Heart left ventricle (tissue), 16 donors: Measurements from ENCODE around the gene DUSP16. TPM values are rescaled to one million over a fixed set of nuclear protein-coding genes. Genes with fewer than 3 reads are reported as not detected.

ENCODE experiments used
- ATAC-seq, 4 donors: fragments of 200-7000 bp; cut with Tn5 transposase; one replicate each; pipeline ENCODE4 v1.9.1; 2020 to 2022; ENCODE audit warnings: moderate library complexity in 4 of 4, mild to moderate bottlenecking in 3 of 4, moderate number of reproducible peaks in 1 of 4
- DNase-seq, 5 donors: peaks; one replicate each; pipeline ENCODE4 v3.0.0-alpha.2; 2020
- H3K27ac ChIP-seq, 12 donors: fragments of 200-600 bp; sonication (generic) in 4 of 12; one replicate each; pipeline versions ENCODE4 v1.5.0 to v1.8.0; 2016 to 2022; ENCODE audit warnings: mild to moderate bottlenecking in 2 of 12
- H3K27me3 ChIP-seq, 9 donors: fragments of 200-600 bp; sonication (generic) in 2 of 9; one replicate each; pipeline versions ENCODE4 v1.5.1 to v1.8.0; 2016 to 2022; ENCODE audit warnings: mild to moderate bottlenecking in 3 of 9
- H3K36me3 ChIP-seq, 9 donors: fragments of 200-600 bp; sonication (generic) in 2 of 9; one replicate each; pipeline versions ENCODE4 v1.5.0 to v1.8.0; 2018 to 2022; ENCODE audit warnings: mild to moderate bottlenecking in 2 of 9
- H3K4me1 ChIP-seq, 12 donors: fragments of 200-600 bp; sonication (generic) in 4 of 12; one replicate each; pipeline versions ENCODE4 v1.5.0 to v1.8.0; 2016 to 2022; ENCODE audit warnings: mild to moderate bottlenecking in 3 of 12
- H3K4me3 ChIP-seq, 12 donors: fragments of 200-600 bp; sonication (generic) in 4 of 12; one replicate each; pipeline versions ENCODE4 v1.5.0 to v1.8.0; 2017 to 2022; ENCODE audit warnings: mild to moderate bottlenecking in 9 of 12, moderate library complexity in 4 of 12
- H3K9me3 ChIP-seq, 12 donors: fragments of 200-600 bp; sonication (generic) in 4 of 12; one replicate each; pipeline versions ENCODE4 v1.5.0 to v1.8.0; 2016 to 2022; ENCODE audit warnings: mild to moderate bottlenecking in 1 of 12
- POLR2A ChIP-seq, 2 donors: fragments of 450-650 bp; IDR thresholded peaks; one replicate each; pipeline ENCODE4 v1.6.1; 2017; ENCODE audit warnings: antibody characterized with exemption in 2 of 2, mild to moderate bottlenecking in 2 of 2, moderate library complexity in 2 of 2
- WGBS, 4 donors: extraction: QIAGEN DNeasy Blood & Tissue Kit in 2 of 4; methylation state at CpG; one replicate each; pipeline versions ENCODE4 v1.1.5 to v1.1.7; 2013 to 2018; 5-methylcytosine and 5-hydroxymethylcytosine counted together
- intact Hi-C, 10 donors: fragments of 100-400 bp; cut with DNase I; formaldehyde crosslinking; loops; one replicate each; pipeline versions ENCODE4 v1.11.1 to v1.14.2; 2022
- long read RNA-seq, 3 donors: library from polyadenylated mRNA; unstranded; transcript quantifications; one replicate each; pipeline ENCODE4 v2.0.0, GENCODE V29; 2020 to 2021
- polyA plus RNA-seq, 2 donors: library from polyadenylated mRNA; stranded (reverse); fragments of 200-250 nt; gene quantifications; one replicate each; pipeline ENCODE4 v1.2.3, GENCODE V29; 2013
- total RNA-seq, 9 donors: library from RNA; depleted of rRNA in 2 of 9; stranded (reverse); fragments of >200 nt in 2 of 9; fragmentation: NEBNext Ultra II Directional in 3 of 9; extraction: Animal tissue kit (Norgen Biotek cat#: 25700) in 3 of 9; gene quantifications; one replicate each; pipeline versions ENCODE4 v1.1.0 to v1.2.4, GENCODE V29; 2016 to 2023
- TF ChIP-seq, protein P1 (sequence below), 12 donors: fragments of 200-600 bp; sonication (generic) in 4 of 12; IDR thresholded peaks; one replicate each; pipeline versions ENCODE4 v1.5.0 to v1.8.0; 2018 to 2022; ENCODE audit warnings: antibody characterized with exemption in 12 of 12, mild to moderate bottlenecking in 5 of 12
- donor health status: ischemic (EF 13 %, LVEDD 7.1; RV severe dilation, severe dysfunction).
- donor health status: healthy with polysubstance abuse.
- donor health status: DM: no; HTN: yes; CAD: no.
- donor health status: DM: no; HTN: no; CAD: no.
- donor health status: ischemic (EF 25% LVEDD 6.9; RV normal size, moderate dysfunction).
- donor health status: ischemic (EF 25% LVEDD 5.7; RV mildly dilated, moderate dysfunction).
- donor health status: healthy.
- donor health status: DM: yes; HTN: yes; CAD: no.
- donor health status: ischemic (EF 35%, LVEDD 5.7; RV mildly dilated, moderate dysfunction).
- donor health status: nonischemic (EF 11% LVEDD 7.7; RV severe dilation, severe dysfunction).
- donor health status: DM: yes; HTN: yes; CAD: no.
- donor health status: PGD.
- donor health status: ischemic (EF 29% LVEDD 5.4; RV normal size, mild dysfunction).
- donor health status: nonischemic (EF 23%, LVEDD 6.1; RV moderate dilation, normal function).

The DUSP16 gene, protein sequence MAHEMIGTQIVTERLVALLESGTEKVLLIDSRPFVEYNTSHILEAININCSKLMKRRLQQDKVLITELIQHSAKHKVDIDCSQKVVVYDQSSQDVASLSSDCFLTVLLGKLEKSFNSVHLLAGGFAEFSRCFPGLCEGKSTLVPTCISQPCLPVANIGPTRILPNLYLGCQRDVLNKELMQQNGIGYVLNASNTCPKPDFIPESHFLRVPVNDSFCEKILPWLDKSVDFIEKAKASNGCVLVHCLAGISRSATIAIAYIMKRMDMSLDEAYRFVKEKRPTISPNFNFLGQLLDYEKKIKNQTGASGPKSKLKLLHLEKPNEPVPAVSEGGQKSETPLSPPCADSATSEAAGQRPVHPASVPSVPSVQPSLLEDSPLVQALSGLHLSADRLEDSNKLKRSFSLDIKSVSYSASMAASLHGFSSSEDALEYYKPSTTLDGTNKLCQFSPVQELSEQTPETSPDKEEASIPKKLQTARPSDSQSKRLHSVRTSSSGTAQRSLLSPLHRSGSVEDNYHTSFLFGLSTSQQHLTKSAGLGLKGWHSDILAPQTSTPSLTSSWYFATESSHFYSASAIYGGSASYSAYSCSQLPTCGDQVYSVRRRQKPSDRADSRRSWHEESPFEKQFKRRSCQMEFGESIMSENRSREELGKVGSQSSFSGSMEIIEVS
- 10 to 100 TPM in 8 of 9 donors, 1 to 10 TPM in 1; 9.7 to 24.7 (median 15.5) TPM for total RNA-seq
- polyA plus RNA-seq = 10 to 100 TPM in 1 of 2 donors, 1 to 10 TPM in 1; 2.5 to 10.4 TPM
- long read RNA-seq, donor 1, partial matches to known transcripts = 0 of 1 reads
- long read RNA-seq, donor 1, other reads (novel, unspliced or antisense) = 1 of 1 reads
- long read RNA-seq, donor 2, full-length matches to known transcripts = 3 of 9 reads
- long read RNA-seq, donor 2, partial matches to known transcripts = 5 of 9 reads
- long read RNA-seq, donor 2, other reads (novel, unspliced or antisense) = 1 of 9 reads
- long read RNA-seq, donor 3, partial matches to known transcripts = 0 of 5 reads
- long read RNA-seq, donor 3, other reads (novel, unspliced or antisense) = 5 of 5 reads

DNA sequence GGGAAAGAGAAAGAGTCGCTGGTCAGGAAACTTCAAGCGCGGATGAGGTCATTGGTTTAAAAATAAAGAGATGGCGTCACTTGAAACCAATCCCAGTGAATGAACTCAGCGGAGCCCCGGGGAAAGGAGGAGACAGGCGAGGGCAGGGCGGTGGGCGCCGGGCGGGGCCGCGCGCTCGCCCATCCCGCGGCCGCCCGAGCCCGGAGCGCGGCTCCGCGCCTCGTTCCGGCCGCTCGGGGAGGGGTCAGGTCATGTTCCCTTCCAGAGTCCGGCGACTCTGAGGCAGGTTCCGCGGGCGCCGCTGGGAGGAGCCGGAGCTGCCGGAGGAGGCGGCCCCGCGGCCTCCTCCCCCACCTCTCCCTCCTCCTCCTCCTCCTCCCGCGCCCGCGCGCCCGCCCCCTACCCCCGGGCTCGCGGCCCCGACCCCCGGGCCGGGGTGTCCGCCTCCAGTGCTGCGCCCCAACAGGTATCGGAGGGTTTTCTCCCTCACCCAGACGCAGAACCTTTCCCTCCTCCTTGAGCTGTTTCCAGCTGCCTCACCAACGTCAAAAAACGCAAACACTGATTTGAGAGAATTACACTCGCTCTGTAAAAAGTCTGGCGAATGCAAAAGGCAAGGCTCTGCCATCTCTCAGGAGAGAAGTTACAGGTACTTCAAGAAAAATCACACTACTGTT, at the start of gene DUSP16:
Gene DUSP16 (minus strand): TSS at position 279 of the 677 bp plus-strand sequence. CDS start 41,765 bp downstream, outside the sequence.
- DNase-seq (peak; percentile 93 to 96 (median 95)), ATAC-seq (peak; percentile 92 to 98 (median 96))
- Histone ChIP-seq H3K36me3 (peaks cover 0 to 3% (median 0%) of the 10 kb centered on the region in 9 donors), H3K9me3 (peaks cover 0 to 8% (median 0%) of the 10 kb centered on the region in 12 donors), H3K4me1 (peaks cover 0 to 35% (median 31%) of the 10 kb centered on the region in 12 donors), H3K27ac (peak within 1 kb of the TSS; percentile 97 to 100 (median 99)), H3K27me3 (no peaks in the 10 kb centered on the region), H3K4me3 (peak within 1 kb of the TSS; percentile 50 to 95 (median 75))
- TF ChIP-seq, protein P1, sequence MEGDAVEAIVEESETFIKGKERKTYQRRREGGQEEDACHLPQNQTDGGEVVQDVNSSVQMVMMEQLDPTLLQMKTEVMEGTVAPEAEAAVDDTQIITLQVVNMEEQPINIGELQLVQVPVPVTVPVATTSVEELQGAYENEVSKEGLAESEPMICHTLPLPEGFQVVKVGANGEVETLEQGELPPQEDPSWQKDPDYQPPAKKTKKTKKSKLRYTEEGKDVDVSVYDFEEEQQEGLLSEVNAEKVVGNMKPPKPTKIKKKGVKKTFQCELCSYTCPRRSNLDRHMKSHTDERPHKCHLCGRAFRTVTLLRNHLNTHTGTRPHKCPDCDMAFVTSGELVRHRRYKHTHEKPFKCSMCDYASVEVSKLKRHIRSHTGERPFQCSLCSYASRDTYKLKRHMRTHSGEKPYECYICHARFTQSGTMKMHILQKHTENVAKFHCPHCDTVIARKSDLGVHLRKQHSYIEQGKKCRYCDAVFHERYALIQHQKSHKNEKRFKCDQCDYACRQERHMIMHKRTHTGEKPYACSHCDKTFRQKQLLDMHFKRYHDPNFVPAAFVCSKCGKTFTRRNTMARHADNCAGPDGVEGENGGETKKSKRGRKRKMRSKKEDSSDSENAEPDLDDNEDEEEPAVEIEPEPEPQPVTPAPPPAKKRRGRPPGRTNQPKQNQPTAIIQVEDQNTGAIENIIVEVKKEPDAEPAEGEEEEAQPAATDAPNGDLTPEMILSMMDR (IDR thresholded peaks at IDR 0.05) = peak in 7 of 12 donors; percentile 24 to 51 (median 32)
- peak in 1 of 2 donors; percentile 81 for TF ChIP-seq POLR2A (IDR thresholded peaks at IDR 0.05)
- 0 to 1% (median 1%) methylated on average over 18 to 59 of the region's 59 CpGs for WGBS, 4 donors
- intact Hi-C loops = loop anchor here (1.0 to 10.0 kb wide), 17 partner anchors 48 to 225 kb away; partner anchors contain the start of genes CDKN1B (in 5 of the 10), CREBL2 (in 5 of the 10), GPR19 (in 3 of the 10) and APOLD1 (in 1 of the 10)

DNA sequence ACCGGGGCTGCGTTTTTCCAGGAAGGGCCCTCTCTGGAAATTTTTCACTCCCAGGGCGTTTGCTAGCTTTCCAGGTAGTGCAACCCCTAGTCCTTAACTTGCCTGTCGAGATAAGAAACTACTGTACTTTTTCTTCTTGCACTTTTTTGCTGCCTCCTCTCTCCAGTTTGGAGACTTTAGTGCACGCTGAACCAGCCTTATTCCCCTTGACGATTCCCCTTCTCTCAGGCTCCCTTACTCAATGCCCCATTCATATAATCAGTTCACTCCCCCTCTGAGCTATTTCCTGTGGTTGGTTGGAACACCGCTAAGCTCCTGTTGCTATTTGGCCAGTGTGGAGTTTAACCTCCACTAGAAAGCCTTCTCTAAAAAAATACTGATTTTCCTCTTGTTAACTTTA, 49.7 kb upstream of the DUSP16 start:
- 0 to 1% (median 0%) methylated on average over 7 of the region's 7 CpGs for WGBS, 4 donors
- Histone ChIP-seq H3K36me3 (peaks cover 0 to 15% (median 3%) of the 10 kb centered on the region in 9 donors), H3K4me3 (peak overlapping the region; percentile 70 to 90 (median 79)), H3K9me3 (no peaks in the 10 kb centered on the region), H3K4me1 (peaks cover 0 to 63% (median 25%) of the 10 kb centered on the region in 12 donors), H3K27me3 (no peaks in the 10 kb centered on the region), H3K27ac (peak overlapping the region; percentile 86 to 98 (median 94))
- ATAC-seq (peak in 1 of 4 donors; percentile 32), DNase-seq (no peak)
- intact Hi-C loops = loop anchor here in 4 of 10 donors (5.0 kb wide), 4 partner anchors 50 to 255 kb away; partner anchors contain the start of genes DUSP16 (in 3 of the 4), BORCS5 (in 1 of the 4), CDKN1B (in 1 of the 4) and GPR19 (in 1 of the 4)
- TF ChIP-seq, protein P1 (IDR thresholded peaks at IDR 0.05) = no peak
- TF ChIP-seq POLR2A (IDR thresholded peaks at IDR 0.05) = no peak

DNA sequence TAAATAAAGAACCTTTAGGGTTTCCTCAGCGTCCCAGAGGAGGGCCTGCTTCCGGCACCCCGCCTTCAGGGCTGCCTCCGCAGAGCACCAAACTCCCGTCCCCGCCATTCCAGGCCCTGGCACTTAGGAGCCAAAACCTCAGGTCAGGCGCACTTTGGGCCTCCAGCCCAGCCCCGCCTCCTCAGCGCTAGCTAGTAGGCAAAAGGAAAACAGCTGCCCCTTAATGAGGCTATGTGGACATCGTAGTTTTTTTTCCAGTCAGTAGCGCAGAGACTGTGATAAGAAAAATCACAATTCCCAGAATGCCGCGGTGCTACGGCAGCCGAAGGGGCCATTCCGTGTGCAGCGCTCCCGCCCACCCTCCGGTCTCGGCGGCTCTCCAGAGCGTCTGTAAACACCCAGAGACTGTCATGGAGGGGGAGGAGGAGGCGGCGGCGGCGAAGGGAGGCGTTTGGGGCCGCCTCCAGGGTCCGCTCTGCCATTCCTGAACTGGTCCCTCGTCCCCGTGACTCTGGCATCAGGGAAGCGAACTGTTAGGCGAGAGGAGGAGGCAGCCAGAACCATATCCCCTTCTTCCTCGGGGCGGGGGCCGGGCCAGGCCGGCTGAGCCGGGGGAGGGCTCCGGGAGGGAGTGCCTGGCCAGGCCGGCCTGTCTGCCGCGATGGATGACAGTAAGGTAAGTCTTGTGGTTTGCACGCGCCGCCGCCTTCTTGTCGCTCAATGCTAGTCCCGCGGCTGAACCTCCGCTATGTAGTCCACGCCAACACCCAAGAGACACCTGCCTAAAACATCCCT, 49.0 kb upstream of the DUSP16 start, which contains the start of gene CREBL2:
Gene CREBL2 (plus strand): TSS at position 365 of the 795 bp plus-strand sequence. CDS start 297 bp downstream, at position 662.
- DNase-seq (peak; percentile 93 to 97 (median 94)), ATAC-seq (peak; percentile 97)
- intact Hi-C loops = loop anchor here in 5 of 10 donors (2.0 to 5.0 kb wide), 5 partner anchors 49 to 254 kb away; partner anchors contain the start of genes DUSP16 (in 5 of the 5), BORCS5 (in 1 of the 5), CDKN1B (in 1 of the 5) and GPR19 (in 1 of the 5)
- Histone ChIP-seq H3K36me3 (peaks cover 0 to 14% (median 3%) of the 10 kb centered on the region in 9 donors), H3K27me3 (no peaks in the 10 kb centered on the region), H3K4me3 (peak within 1 kb of the TSS; percentile 70 to 90 (median 79)), H3K27ac (peak within 1 kb of the TSS; percentile 86 to 98 (median 94)), H3K4me1 (peaks cover 0 to 65% (median 22%) of the 10 kb centered on the region in 12 donors), H3K9me3 (no peaks in the 10 kb centered on the region)
- WGBS, 4 donors = 0 to 1% (median 1%) methylated on average over 37 to 51 of the region's 51 CpGs
- peak in 1 of 2 donors; percentile 44 for TF ChIP-seq POLR2A (IDR thresholded peaks at IDR 0.05)
- TF ChIP-seq, protein P1 (IDR thresholded peaks at IDR 0.05) = peak in 2 of 12 donors; percentile 18 to 21
